Measurements from ENCODE around the gene TESK1.

The TESK1 gene

DNA sequence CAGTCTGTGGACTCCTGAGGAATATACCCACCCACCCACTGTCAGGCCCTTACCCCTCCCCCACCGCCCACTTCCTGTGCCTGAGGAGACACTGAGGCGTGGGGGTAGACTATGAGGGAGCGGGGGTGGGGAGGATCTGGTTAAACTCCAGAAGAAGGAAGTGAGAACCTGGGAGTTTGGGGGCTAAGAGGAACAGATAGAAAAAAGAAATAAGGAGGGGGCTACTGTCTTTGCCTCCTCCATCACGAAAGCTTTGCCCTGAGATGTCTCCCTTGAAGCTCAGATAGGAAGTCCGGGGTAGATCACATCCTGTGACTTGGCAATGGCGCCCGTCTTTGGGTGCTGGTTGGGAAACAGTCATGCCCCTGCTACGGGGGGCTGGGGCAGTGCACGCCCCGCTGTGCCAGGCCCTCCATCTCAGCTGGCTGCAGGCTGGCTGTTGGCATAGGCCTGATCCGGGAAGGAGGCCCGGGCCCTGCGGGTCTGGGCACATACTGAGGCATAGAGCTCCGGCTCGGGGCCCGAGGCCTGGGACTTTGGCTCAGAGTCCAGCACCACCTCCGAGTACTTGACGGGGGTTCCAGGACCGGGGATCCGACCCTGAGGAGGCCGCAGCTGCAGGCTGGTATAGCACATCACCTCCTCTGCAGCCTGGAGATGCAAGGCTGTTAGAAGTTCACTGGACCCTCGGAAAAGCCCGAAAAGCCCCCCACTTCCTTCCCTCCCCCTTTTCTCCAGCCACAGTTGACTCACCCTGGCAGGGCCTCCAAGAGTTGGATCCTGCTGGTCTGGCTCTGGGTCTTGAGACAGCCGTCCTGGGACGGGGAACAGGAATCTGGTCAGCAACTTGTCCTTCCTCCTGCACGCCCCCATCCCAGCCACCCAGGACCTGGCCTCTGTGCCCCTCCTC lies 44.6 kb downstream of the TESK1 start:
- DNase-seq: no peak

GRCh38 chr9:35650341-35651158 lies 45.5 kb downstream of the TESK1 start, which contains the start of gene SIT1:
Gene SIT1 (minus strand): TSS chr9:35650931. CDS start chr9:35650853, 78 bp downstream.
- no peak for DNase-seq

- DNase-seq: no peak
Observed at GRCh38 chr9:35651956-35652828, 47.1 kb downstream of the TESK1 start.

DNA sequence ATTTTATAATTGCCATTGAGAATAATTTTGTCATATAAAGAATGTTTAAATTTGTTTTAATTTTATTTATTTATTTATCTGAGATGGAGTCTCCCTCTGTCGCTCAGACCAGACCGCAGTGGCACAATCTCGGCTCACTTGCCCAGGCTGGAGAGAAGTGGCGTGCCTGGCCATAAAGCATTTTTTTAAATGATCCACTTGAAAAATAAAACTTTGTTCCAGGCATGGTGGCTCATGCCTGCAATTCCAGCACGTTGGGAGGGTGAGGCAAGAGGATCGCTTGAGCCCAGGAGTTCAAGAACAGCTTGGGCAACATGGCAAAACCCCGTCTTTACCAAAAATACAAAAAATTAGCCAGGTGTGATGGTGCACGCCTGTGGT lies 47.8 kb downstream of the TESK1 start:
- no peak for DNase-seq

- no peak for DNase-seq
Observed at GRCh38 chr9:35653611-35654010, 48.5 kb downstream of the TESK1 start.

- no peak for DNase-seq
Observed at GRCh38 chr9:35656348-35656747, 51.3 kb downstream of the TESK1 start.

DNA sequence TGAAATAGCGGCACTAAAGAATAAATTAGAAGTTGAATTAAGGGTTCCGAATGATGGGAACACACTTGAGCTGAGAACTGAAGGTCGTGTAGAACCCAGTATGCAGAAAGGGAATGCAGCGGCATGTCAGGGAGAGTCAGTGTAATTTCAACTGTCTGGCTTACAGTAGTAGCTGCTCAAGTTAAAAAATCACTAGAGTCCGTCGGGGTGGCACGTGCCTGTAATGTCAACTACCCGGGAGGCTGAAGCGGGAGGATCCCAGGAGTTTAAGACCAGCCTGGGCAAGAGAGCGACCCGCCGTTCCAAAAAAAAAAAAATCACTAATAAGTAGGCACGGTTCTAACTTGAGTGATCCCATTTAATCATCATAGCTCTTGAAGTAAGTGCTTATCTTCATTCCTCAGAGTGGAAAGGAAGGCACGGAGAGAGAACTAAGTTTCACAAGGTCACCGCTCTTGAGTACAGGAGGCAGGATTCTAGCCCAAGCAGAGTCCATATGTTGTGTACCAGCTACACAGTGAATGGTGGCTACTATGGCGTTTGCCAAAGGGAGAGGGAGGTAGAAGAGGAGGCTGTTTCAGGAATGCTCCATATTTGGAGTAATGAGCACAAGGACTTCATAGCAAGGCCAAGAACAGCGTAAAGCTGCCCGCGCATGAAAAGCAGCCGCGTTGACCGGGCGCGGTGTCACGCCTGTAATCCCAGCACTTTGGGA lies 51.9 kb downstream of the TESK1 start:
- DNase-seq: no peak

DNA sequence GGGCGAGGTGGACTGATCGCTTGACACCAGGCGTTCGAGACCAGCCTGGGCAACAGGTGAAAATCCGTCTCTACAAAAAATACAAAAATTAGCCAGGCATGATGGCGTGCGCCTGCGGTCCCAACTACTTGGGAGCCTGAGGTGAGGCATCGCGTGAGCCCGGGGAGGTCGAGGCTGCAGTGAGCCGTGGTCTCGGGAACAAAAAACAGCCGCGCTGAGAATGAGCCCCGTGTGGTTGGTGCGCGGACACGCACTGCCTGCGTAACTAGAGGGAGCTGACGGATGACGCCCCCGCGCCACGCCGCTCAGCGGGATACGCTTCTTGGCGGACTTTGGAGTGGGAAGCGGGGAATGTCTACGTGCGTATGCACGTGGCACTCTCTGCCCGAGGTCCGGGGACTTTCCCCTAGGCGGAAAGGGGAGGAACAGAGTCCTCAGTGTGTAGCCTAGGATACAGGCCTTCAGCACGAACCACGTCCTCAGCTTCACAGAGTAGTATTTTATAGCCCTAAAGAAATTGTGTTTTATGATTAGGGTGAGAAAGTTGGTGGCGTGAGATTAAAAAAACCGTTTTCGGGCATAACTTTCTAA lies 52.6 kb downstream of the TESK1 start, which contains the start of gene RMRP:
RMRP (minus strand) TSS at position 474 of the 591 bp plus-strand sequence.
- peak; percentile 88 to 94 for DNase-seq

GRCh38 chr9:35658137-35658967 lies 53.3 kb downstream of the TESK1 start, which contains the start of gene CCDC107:
Gene CCDC107 (plus strand): TSS chr9:35658292. CDS start chr9:35658380, 88 bp downstream.
- DNase-seq: peak; percentile 25 to 72

- DNase-seq: no peak
Observed at GRCh38 chr9:35658968-35659220, 53.8 kb downstream of the TESK1 start.

DNA sequence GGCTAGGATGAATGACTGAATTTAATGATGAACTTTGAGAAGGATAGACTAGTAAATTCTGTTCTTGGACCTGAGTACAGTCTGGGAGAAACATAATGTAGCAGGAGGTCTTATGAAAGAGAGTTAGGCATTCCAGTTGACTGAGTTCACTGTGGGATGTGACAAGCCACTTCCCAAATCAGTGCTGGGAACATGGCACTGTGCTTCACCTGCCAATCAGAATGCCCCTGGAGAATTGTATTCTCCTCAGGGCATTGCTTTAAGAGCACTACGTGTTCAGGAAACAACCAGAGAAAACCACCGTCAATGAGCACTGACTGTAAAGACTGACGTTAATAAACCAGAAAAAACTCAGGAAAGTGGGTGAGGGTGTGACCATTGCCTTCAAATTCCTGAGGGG lies 54.3 kb downstream of the TESK1 start:
- DNase-seq: no peak

Data from cerebellar nuclear complex (tissue), 1 donor.